ENCODE results near the gene ALAS1. TPM values are rescaled to one million over a fixed set of nuclear protein-coding genes. Genes with fewer than 3 reads are reported as not detected.

The ALAS1 gene
- total RNA-seq, 1 donor from 2014 or later = 38.3 TPM

DNA sequence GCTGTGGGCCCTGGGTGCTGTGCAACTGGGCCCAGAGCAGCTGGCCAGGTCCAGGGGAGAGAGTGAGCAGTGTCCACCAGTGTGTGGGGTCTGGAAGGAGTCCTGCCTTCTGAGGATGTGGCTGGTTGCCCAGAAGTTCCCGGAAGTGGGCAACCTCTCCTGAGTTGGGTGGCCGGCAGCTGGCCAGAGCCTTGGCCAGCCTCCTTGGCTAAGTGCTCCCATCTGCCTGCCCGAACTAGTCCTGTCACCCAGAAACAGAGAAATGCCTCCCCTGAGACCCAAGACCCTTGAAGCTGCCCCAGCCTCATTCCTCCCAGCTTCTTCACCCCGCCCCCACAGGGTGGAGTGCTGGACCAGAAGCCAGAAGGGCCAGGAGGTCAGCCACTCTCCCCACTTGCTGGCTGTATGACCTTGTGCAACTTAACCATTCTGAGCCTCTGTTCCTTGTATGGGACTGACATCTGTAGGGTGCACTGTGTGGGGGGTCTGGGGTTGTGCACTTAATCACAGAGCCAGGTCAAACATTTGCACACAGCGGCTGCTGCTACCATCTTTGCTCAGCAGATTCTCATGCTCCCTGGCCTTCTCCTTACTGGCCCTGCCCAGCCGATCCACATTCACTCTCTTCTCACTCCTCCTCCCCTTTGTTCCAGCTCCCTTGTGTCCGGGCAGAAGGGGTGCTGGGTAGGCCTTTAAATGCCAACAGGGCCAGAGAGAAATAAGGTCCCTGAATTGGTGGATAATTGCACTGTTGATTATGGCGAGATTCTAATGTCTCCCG lies 7.5 kb upstream of the ALAS1 start:
- Mint-ChIP-seq H3K36me3 (ENCODE audit: low read depth) (no peaks in the 10 kb centered on the region), H3K9me3 (ENCODE audit: low read depth) (no peaks in the 10 kb centered on the region), H3K4me1 (ENCODE audit: low read depth) (peaks cover 13% of the 10 kb centered on the region), H3K4me3 (ENCODE audit: unreplicated experiment) (no peak overlapping the region), H3K27me3 (ENCODE audit: low read depth) (no peaks in the 10 kb centered on the region), H3K27ac (ENCODE audit: unreplicated experiment) (no peak overlapping the region)
- no peak for DNase-seq (ENCODE audit: low spot score)
- TF ChIP-seq, protein P1, sequence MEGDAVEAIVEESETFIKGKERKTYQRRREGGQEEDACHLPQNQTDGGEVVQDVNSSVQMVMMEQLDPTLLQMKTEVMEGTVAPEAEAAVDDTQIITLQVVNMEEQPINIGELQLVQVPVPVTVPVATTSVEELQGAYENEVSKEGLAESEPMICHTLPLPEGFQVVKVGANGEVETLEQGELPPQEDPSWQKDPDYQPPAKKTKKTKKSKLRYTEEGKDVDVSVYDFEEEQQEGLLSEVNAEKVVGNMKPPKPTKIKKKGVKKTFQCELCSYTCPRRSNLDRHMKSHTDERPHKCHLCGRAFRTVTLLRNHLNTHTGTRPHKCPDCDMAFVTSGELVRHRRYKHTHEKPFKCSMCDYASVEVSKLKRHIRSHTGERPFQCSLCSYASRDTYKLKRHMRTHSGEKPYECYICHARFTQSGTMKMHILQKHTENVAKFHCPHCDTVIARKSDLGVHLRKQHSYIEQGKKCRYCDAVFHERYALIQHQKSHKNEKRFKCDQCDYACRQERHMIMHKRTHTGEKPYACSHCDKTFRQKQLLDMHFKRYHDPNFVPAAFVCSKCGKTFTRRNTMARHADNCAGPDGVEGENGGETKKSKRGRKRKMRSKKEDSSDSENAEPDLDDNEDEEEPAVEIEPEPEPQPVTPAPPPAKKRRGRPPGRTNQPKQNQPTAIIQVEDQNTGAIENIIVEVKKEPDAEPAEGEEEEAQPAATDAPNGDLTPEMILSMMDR (IDR thresholded peaks at IDR 0.05) = no peak

DNA sequence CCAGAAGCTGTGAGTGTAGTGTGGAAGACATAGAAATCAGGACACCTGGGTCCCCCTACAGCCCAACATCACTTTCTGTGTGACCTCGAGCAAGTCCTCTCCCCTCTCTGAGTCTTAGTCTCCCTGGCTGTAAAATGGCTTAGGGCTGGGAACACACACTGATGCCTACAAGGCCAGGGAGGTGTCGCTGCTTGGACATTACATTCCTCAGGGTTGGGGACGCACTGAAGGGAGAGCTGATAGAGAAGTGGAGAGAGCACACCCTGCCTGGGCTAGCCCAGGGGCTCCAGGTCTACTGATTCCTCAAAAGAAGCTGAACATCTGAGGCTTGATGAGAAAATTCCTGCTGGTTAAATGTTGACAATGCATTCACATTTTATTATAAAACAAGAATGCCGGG lies 6.3 kb upstream of the ALAS1 start:
- Mint-ChIP-seq H3K4me1 (ENCODE audit: low read depth) (peaks cover 13% of the 10 kb centered on the region), H3K9me3 (ENCODE audit: low read depth) (no peaks in the 10 kb centered on the region), H3K36me3 (ENCODE audit: low read depth) (no peaks in the 10 kb centered on the region), H3K27me3 (ENCODE audit: low read depth) (no peaks in the 10 kb centered on the region), H3K27ac (ENCODE audit: unreplicated experiment) (no peak overlapping the region), H3K4me3 (ENCODE audit: unreplicated experiment) (no peak overlapping the region)
- DNase-seq (ENCODE audit: low spot score) = no peak
- TF ChIP-seq, protein P1 (IDR thresholded peaks at IDR 0.05) = no peak

DNA sequence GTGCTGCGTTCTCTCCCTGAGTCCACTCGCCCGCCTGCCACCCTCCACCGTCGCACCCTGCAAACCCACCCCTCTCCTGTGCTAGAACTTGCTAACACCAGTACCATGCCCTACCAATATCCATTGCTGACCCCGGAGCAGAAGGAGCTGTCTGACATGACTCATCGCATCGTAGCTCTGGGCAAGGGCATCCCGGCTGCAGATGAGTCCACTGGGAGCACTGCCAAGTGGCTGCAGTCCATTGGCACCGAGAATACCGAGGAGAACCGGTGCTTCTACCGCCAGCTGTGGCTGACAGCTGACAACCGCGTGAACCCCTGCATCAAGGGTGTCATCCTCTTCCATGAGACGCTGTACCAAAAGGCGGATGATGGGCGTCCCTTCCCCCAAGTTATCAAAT lies 4.9 kb upstream of the ALAS1 start:
- Mint-ChIP-seq H3K9me3 (ENCODE audit: low read depth) (no peaks in the 10 kb centered on the region), H3K27ac (ENCODE audit: unreplicated experiment) (no peak overlapping the region), H3K27me3 (ENCODE audit: low read depth) (no peaks in the 10 kb centered on the region), H3K36me3 (ENCODE audit: low read depth) (no peaks in the 10 kb centered on the region), H3K4me3 (ENCODE audit: unreplicated experiment) (no peak overlapping the region), H3K4me1 (ENCODE audit: low read depth) (peaks cover 21% of the 10 kb centered on the region)
- DNase-seq (ENCODE audit: low spot score) = no peak
- TF ChIP-seq, protein P1 (IDR thresholded peaks at IDR 0.05) = no peak

DNA sequence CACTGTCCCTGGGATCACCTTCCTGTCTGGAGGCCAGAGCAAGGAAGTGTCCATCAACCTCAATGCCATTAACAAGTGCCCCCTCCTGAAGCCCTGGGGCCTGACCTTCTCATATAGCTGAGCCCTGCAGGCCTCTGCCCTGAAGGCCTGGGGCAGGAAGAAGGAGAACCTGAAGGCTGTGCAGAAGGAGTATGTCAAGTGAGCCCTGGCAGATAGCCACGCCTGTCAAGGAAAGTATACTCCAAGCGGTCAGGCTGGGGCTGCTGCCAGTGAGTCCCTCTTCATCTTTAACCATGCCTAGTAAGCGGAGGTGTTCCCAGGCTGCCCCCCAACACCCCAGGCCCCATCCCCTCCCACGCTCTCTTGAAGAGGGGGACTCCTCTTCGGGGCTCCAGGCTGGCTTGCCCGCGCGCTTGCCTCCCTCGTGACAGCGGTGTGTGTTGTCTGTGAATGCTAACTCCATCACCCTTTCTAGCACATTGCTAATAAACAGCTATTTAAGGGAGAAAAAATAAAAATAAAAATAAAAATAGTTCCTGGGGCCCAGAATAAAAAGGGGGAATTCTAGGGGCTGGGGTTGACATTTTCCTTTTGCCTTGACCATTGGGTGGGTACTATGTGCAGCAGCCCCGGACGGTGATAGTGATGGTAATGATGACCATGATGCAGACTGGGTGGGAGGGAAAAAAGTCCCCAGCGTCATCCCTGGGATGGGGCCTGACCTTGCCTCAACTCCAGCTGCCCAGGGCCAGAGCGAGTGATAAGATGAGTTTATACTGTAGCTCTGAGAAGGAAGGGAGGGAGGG lies 3.3 kb upstream of the ALAS1 start:
- no peak for DNase-seq (ENCODE audit: low spot score)
- Mint-ChIP-seq H3K36me3 (ENCODE audit: low read depth) (peaks cover 3% of the 10 kb centered on the region), H3K9me3 (ENCODE audit: low read depth) (no peaks in the 10 kb centered on the region), H3K4me3 (ENCODE audit: unreplicated experiment) (no peak overlapping the region), H3K27me3 (ENCODE audit: low read depth) (no peaks in the 10 kb centered on the region), H3K4me1 (ENCODE audit: low read depth) (peaks cover 36% of the 10 kb centered on the region), H3K27ac (ENCODE audit: unreplicated experiment) (no peak overlapping the region)
- TF ChIP-seq, protein P1 (IDR thresholded peaks at IDR 0.05) = no peak

DNA sequence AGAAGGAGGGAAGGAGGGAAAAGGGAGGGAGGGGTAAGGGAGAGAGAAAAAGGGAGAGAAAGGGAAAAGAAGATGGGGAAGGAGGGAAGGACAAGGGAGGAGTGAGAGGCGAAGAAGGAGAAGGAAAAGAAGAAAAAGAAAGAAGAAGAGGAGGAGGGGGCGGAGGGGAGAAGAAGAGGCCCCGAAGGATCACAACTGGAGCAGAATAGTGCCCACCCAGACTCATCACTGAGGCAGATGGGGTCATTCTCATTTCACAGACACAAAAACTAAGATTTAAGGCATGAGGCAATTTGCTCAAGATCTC lies 2.7 kb upstream of the ALAS1 start:
- Mint-ChIP-seq H3K36me3 (ENCODE audit: low read depth) (peaks cover 3% of the 10 kb centered on the region), H3K27me3 (ENCODE audit: low read depth) (no peaks in the 10 kb centered on the region), H3K9me3 (ENCODE audit: low read depth) (no peaks in the 10 kb centered on the region), H3K27ac (ENCODE audit: unreplicated experiment) (no peak overlapping the region), H3K4me1 (ENCODE audit: low read depth) (peaks cover 37% of the 10 kb centered on the region), H3K4me3 (ENCODE audit: unreplicated experiment) (no peak overlapping the region)
- TF ChIP-seq, protein P1 (IDR thresholded peaks at IDR 0.05) = no peak
- no peak for DNase-seq (ENCODE audit: low spot score)

Data from chondrocyte (in vitro differentiated cells).